HepG2 (cell line): Measurements from ENCODE around the gene SPDYE4. TPM values are rescaled to one million over a fixed set of nuclear protein-coding genes. Genes with fewer than 3 reads are reported as not detected.

Experiments used
- ATF7 ChIP-seq, 2 experiments: fragments of 450-650 bp in 1 of 2; sonication (generic) in 1 of 2; formaldehyde crosslinking in 1 of 2; IDR thresholded peaks; 2 replicates each; pipeline versions ENCODE4 v1.4.0 to v1.6.1; 2016 to 2020; ENCODE audit warnings: antibody characterized with exemption in 1 of 2, mild to moderate bottlenecking in 1 of 2, missing genetic modification reagents in 1 of 2
- CBX2 ChIP-seq, 2 experiments: fragments of 200-600 bp in 1 of 2; sonication (generic); formaldehyde crosslinking in 1 of 2; IDR thresholded peaks; 2 replicates each; pipeline versions ENCODE4 v1.7.0 to v1.8.1; 2018 to 2022; ENCODE audit warnings: low read depth in 2 of 2, low read length in 1 of 2, mild to moderate bottlenecking in 1 of 2, missing genetic modification reagents in 1 of 2
- CSRNP2 ChIP-seq: sonication (generic); formaldehyde crosslinking; conservative IDR thresholded peaks from 2 replicates; pipeline ENCODE4 v1.8.0; 2022; ENCODE audit warnings: low read depth, missing genetic modification reagents
- EEA1 ChIP-seq: sonication (generic); formaldehyde crosslinking; IDR thresholded peaks from 2 replicates; pipeline ENCODE4 v1.5.1; 2020; ENCODE audit warnings: mild to moderate bottlenecking, missing genetic modification reagents, borderline replicate concordance
- GATAD2A ChIP-seq: IDR thresholded peaks from 2 replicates; pipeline ENCODE4 v1.6.1; 2016
- HCFC1 ChIP-seq: fragments of 150-350 bp; IDR thresholded peaks from 2 replicates; pipeline ENCODE4 v1.6.1; 2014; ENCODE audit warnings: low read depth, low read length
- HNRNPLL ChIP-seq: fragments of 200-400 bp; formaldehyde crosslinking; IDR thresholded peaks from 2 replicates; pipeline ENCODE4 v1.6.1; 2017; ENCODE audit warnings: mild to moderate bottlenecking, low read depth, low read length; ENCODE audit not compliant: poor library complexity, severe bottlenecking
- HOXA5 ChIP-seq: sonication (generic); formaldehyde crosslinking; IDR thresholded peaks from 2 replicates; pipeline ENCODE4 v1.4.0; 2020; ENCODE audit warnings: missing genetic modification reagents
- IKZF1 ChIP-seq: fragments of 450-650 bp; IDR thresholded peaks from 2 replicates; pipeline ENCODE4 v1.7.1; 2016
- ISL2 ChIP-seq: sonication (generic); formaldehyde crosslinking; IDR thresholded peaks from 2 replicates; pipeline ENCODE4 v1.5.0; 2020; ENCODE audit warnings: missing genetic modification reagents
- KAT2B ChIP-seq: fragments of 150-350 bp; IDR thresholded peaks from 2 replicates; pipeline ENCODE4 v1.6.1; 2014; ENCODE audit warnings: low read depth, low read length, borderline replicate concordance
- KDM2A ChIP-seq: sonication (generic); formaldehyde crosslinking; IDR thresholded peaks from 2 replicates; pipeline ENCODE4 v1.4.0; 2020; ENCODE audit warnings: low read depth, missing genetic modification reagents, borderline replicate concordance
- KLF9 ChIP-seq: IDR thresholded peaks from 2 replicates; pipeline ENCODE4 v1.6.1; 2016; ENCODE audit warnings: low read depth
- MAZ ChIP-seq, 2 experiments: sonication (generic) in 1 of 2; formaldehyde crosslinking in 1 of 2; IDR thresholded peaks; 2 replicates each; pipeline versions ENCODE4 v1.5.0 to v1.6.1; 2012 to 2020; ENCODE audit warnings: low read depth in 2 of 2, mild to moderate bottlenecking in 2 of 2, borderline replicate concordance in 1 of 2, improper control_type of control experiment in 1 of 2, low read length in 1 of 2, missing genetic modification reagents in 1 of 2, moderate library complexity in 1 of 2
- MTF2 ChIP-seq: sonication (generic); formaldehyde crosslinking; IDR thresholded peaks from 2 replicates; pipeline ENCODE4 v1.5.0; 2020; ENCODE audit warnings: missing genetic modification reagents, borderline replicate concordance
- PHF21A ChIP-seq: sonication (generic); formaldehyde crosslinking; IDR thresholded peaks from 2 replicates; pipeline ENCODE4 v1.5.0; 2020; ENCODE audit warnings: mild to moderate bottlenecking, missing genetic modification reagents
- RFX3 ChIP-seq: IDR thresholded peaks from 2 replicates; pipeline ENCODE4 v1.6.1; 2016; ENCODE audit warnings: missing biosample characterization, missing genetic modification reagents
- SIN3A ChIP-seq: IDR thresholded peaks from 2 replicates; pipeline ENCODE4 v1.6.1; 2011; ENCODE audit warnings: low read depth, mild to moderate bottlenecking, control low read depth, low read length, borderline replicate concordance
- SSRP1 ChIP-seq: IDR thresholded peaks from 2 replicates; pipeline ENCODE4 v1.6.1; 2016; ENCODE audit warnings: control low read depth
- STAG1 ChIP-seq: sonication (generic); formaldehyde crosslinking; IDR thresholded peaks from 2 replicates; pipeline ENCODE4 v1.4.0; 2020; ENCODE audit warnings: missing genetic modification reagents
- SUZ12 ChIP-seq: fragments of 150-350 bp; IDR thresholded peaks from 2 replicates; pipeline ENCODE4 v1.6.1; 2014; ENCODE audit warnings: low read depth, low read length
- TGIF2 ChIP-seq: IDR thresholded peaks from 2 replicates; pipeline ENCODE4 v1.6.1; 2016; ENCODE audit warnings: control low read depth, missing compliant biosample characterization
- ZIK1 ChIP-seq: sonication (generic); formaldehyde crosslinking; IDR thresholded peaks from 2 replicates; pipeline ENCODE4 v1.5.0; 2020; ENCODE audit warnings: mild to moderate bottlenecking, low read depth, missing genetic modification reagents, borderline replicate concordance
- ZNF234 ChIP-seq: sonication (generic); formaldehyde crosslinking; conservative IDR thresholded peaks from 2 replicates; pipeline ENCODE4 v1.5.1; 2020; ENCODE audit warnings: mild to moderate bottlenecking, missing genetic modification reagents
- ZNF350 ChIP-seq: sonication (generic); formaldehyde crosslinking; IDR thresholded peaks from 2 replicates; pipeline ENCODE4 v1.4.0; 2020; ENCODE audit warnings: mild to moderate bottlenecking, low read depth, missing genetic modification reagents, borderline replicate concordance
- ZNF614 ChIP-seq: IDR thresholded peaks from 2 replicates; pipeline ENCODE4 v1.6.1; 2018; ENCODE audit warnings: missing biosample characterization, missing genetic modification reagents, inconsistent platforms, borderline replicate concordance
- ZNF768 ChIP-seq: sonication (generic); formaldehyde crosslinking; IDR thresholded peaks from 2 replicates; pipeline ENCODE4 v1.4.0; 2020; ENCODE audit warnings: missing genetic modification reagents
- ZNF781 ChIP-seq: sonication (generic); formaldehyde crosslinking; IDR thresholded peaks from 2 replicates; pipeline ENCODE4 v1.5.1; 2020; ENCODE audit warnings: borderline replicate concordance, mild to moderate bottlenecking, missing genetic modification reagents; ENCODE audit errors: not compliant biosample characterization
- ZSCAN21 ChIP-seq: sonication (generic); formaldehyde crosslinking; IDR thresholded peaks from 2 replicates; pipeline ENCODE4 v1.8.0; 2022; ENCODE audit warnings: mild to moderate bottlenecking, missing genetic modification reagents, moderate library complexity, borderline replicate concordance
- polyA plus RNA-seq, 8 experiments: library from polyadenylated mRNA; depleted of rRNA in 3 of 8; stranded (reverse) in 7 of 8; unstranded in 1 of 8; fragments of >200 nt; fragmentation: Illumina TruSeq in 4 of 8; extraction: Trizol in 4 of 8; gene quantifications; 2 replicates each; pipeline versions ENCODE4 v1.2.1 to v1.2.3, GENCODE V29; 2011 to 2016; ENCODE audit warnings: low read depth in 4 of 8, missing spikeins in 1 of 8, mixed read lengths in 1 of 8; ENCODE audit not compliant: insufficient read depth in 1 of 8
- total RNA-seq, 5 experiments: library from RNA; depleted of rRNA; stranded (reverse); fragments of >200 nt; fragmentation: Illumina TruSeq; extraction: Trizol; gene quantifications; 2 replicates each; pipeline ENCODE4 v1.2.3, GENCODE V29; 2016; ENCODE audit warnings: low read depth in 1 of 5

SPDYE4 gene
- total and polyA plus RNA-seq, 2 of the 13 experiments (the other 11 are each of a cell fraction or from before 2014, with no cell fraction given), result not detected

DNA sequence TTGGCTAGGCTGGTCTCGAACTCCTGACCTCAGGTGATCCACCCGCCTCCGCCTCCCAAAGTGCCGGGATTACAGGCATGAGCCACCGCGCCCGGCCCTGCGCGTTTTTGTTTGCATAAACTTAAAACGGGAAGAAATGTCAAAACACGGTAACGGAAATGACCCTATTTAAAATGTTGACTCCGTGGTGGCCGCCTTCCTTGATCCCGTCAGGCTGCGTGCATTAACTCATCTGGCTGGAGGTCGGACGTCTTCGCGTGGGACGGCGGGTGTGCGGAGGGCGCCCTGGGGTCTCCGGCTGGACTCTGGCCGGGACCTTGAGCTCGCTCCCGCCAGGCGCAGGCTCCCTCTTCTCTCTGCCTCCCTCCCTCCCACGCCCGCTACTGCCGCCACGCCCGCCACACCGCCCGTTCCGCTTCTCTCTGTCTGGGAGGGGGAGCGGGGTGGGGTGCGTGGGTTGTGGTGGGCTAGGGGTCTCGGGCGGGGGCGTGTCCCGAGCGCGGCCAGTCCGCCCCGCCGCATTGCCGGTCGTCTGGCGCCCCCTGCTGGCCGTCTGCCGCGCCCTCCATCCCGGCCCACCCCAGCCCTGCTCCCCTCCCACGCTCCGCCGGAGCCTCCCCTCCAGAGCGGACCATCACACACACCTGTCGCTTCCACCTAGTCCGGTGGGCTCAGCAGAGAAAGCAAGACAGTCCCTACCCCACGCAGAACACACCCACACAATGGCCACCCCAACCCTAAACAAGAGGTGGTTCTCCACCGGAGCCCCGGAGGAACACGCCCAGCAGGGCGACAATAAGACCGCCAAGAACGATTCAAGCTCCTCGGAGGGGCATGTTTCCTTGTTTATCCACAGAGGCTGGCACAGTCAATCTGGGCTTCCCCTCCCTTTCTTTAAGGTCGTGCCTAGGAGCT lies 12.5 kb downstream of the SPDYE4 start (continued):
- TF ChIP-seq CSRNP2 (CRISPR knock-in tag) (no peak), EEA1 (CRISPR knock-in tag) (no peak), CBX2 (IDR thresholded peaks at IDR 0.05; ENCODE audit: low read depth, low read length) (no peak), CBX2 (CRISPR knock-in tag; IDR thresholded peaks at IDR 0.05; ENCODE audit: low read depth) (no peak), KAT2B (no peak), MTF2 (CRISPR knock-in tag) (peak; percentile 29; the same call in 1 of the 2 replicates), ZNF614 (CRISPR knock-in tag) (0 out of 2 replicates have a peak, but pooled peaks have one; percentile 16), MAZ (IDR thresholded peaks at IDR 0.05; ENCODE audit: borderline replicate concordance, low read depth, low read length) (no peak), MAZ (CRISPR knock-in tag; IDR thresholded peaks at IDR 0.05; ENCODE audit: low read depth) (peak; percentile 31; the same call in 1 of the 2 replicates), HOXA5 (CRISPR knock-in tag) (no peak), ZNF768 (CRISPR knock-in tag) (peak; percentile 39; the same call in 1 of the 2 replicates), KDM2A (peak; percentile 70; the same call in 1 of the 2 replicates), ZSCAN21 (no peak), SSRP1 (no peak), GATAD2A (CRISPR knock-in tag) (peak; percentile 64; the same call in 1 of the 2 replicates), ZNF350 (CRISPR knock-in tag) (peak; percentile 29; the same call in 1 of the 2 replicates), HNRNPLL (no peak), ISL2 (0 out of 2 replicates have a peak, but pooled peaks have one; percentile 23), IKZF1 (no peak), ZNF234 (CRISPR knock-in tag) (no peak), PHF21A (CRISPR knock-in tag) (peak; percentile 45; the same call in 1 of the 2 replicates), STAG1 (CRISPR knock-in tag) (peak; percentile 93), SIN3A (no peak), ATF7 (IDR thresholded peaks at IDR 0.05) (no peak), ATF7 (CRISPR knock-in tag; IDR thresholded peaks at IDR 0.05) (no peak), TGIF2 (CRISPR knock-in tag) (peak; percentile 56; the same call in 1 of the 2 replicates), SUZ12 (no peak), RFX3 (CRISPR knock-in tag) (no peak), KLF9 (CRISPR knock-in tag) (0 out of 2 replicates have a peak, but pooled peaks have one; percentile 44), ZNF781 (CRISPR knock-in tag) (no peak), ZIK1 (no peak), HCFC1 (no peak)
